ENCODE data around the gene NELL1.

NELL1 gene

DNA sequence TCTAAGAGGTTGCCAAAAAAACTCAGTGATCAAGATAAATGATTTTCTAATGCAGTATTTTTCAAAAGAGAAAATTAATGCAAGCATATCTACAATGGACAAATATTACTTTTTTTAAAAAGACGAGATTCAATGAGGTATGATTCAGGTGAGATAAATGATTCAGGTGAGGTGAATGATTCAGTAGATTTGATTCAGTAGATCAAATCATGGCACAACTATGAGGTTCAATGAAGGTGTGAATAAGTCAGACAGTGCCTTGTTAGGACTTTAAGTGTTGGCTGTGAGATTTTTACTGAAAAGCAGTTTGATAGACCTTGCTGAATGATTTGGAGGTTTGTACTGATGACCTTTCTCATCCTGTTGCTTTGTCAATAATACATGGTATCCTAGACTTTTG lies 742.2 kb downstream of the NELL1 start:
- Histone ChIP-seq H3K27ac (no peak overlapping the region), H3K4me3 (no peak overlapping the region)
- no peak for TF ChIP-seq CTCF (IDR thresholded peaks at IDR 0.05)
- DNase-seq (ENCODE audit: low spot score): no peak

GRCh38 chr11:21412652-21413383 lies 743.4 kb downstream of the NELL1 start:
- Histone ChIP-seq H3K27ac (no peak overlapping the region), H3K4me3 (no peak overlapping the region)
- no peak for TF ChIP-seq CTCF (IDR thresholded peaks at IDR 0.05)
- DNase-seq (ENCODE audit: low spot score): no peak

DNA sequence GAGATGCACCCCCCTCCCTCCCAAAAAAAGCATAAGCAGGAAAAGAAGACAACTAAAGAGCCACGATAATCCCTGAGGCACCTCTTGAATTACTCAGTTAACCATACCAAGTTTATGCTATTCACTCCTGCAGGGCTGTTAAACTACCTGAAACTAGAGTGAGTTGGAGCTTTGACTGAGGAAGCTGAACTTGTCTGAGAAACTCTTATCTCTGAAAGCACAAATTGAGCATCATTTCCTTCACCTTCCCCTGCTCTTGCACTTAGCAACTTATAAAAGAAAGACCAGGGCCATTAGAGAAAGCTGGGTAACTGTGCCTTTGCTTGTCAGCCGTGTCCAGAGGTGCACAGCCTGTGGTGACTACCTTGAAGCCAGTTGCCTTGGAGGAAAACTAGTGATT lies 745.6 kb downstream of the NELL1 start:
- DNase-seq (ENCODE audit: low spot score): no peak
- Histone ChIP-seq H3K27ac (no peak overlapping the region), H3K4me3 (no peak overlapping the region)
- no peak for TF ChIP-seq CTCF (IDR thresholded peaks at IDR 0.05)

- H3K4me3 ChIP-seq: no peak overlapping the region
- DNase-seq (ENCODE audit: low spot score): no peak
- no peak for TF ChIP-seq CTCF (IDR thresholded peaks at IDR 0.05)
- no peak overlapping the region for H3K27ac ChIP-seq
Measured at GRCh38 chr11:21415606-21416005, 746.2 kb downstream of the NELL1 start.

GRCh38 chr11:21421711-21422329 lies 752.4 kb downstream of the NELL1 start:
- no peak for TF ChIP-seq CTCF (IDR thresholded peaks at IDR 0.05)
- Histone ChIP-seq H3K27ac (no peak overlapping the region), H3K4me3 (no peak overlapping the region)
- DNase-seq (ENCODE audit: low spot score): no peak

- no peak overlapping the region for H3K4me3 ChIP-seq
- no peak overlapping the region for H3K27ac ChIP-seq
- DNase-seq (ENCODE audit: low spot score): no peak
- no peak for TF ChIP-seq CTCF (IDR thresholded peaks at IDR 0.05)
Measured at GRCh38 chr11:21426931-21427330, 757.5 kb downstream of the NELL1 start.

DNA sequence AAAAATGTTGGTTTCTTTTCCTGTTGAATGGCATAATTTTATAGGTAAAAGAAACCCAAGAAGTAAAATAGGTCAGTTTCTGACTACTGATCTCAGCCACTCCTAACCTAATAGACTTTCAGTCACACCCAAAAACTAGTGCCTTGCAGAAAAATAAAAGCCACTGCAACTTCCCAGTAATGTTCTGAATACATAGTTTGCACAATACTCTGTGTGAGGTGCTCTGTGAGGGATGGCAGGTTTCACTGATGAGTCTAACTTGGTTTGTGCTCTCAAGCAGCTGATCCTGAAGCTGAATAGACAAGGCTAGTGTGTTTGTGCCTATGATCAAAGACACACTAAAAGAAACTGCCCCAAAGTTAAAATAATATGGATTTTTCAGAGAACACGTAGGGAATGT lies 758.3 kb downstream of the NELL1 start:
- TF ChIP-seq CTCF (IDR thresholded peaks at IDR 0.05): no peak
- DNase-seq (ENCODE audit: low spot score): no peak
- Histone ChIP-seq H3K27ac (no peak overlapping the region), H3K4me3 (no peak overlapping the region)

Measured in coronary artery (tissue), 2 donors.